HG03342 (cell line): ENCODE results near the gene PLAGL2.

Experiments used
- ATAC-seq: cut with Tn5 transposase; IDR thresholded peaks from one replicate; pipeline ENCODE4 v1.9.1; 2021; ENCODE audit warnings: mild to moderate bottlenecking, moderate library complexity; ENCODE audit not compliant: unreplicated experiment

PLAGL2 gene

GRCh38 chr20:32231245-32231644 is 23.7 kb upstream of the PLAGL2 start:
- no peak for ATAC-seq

GRCh38 chr20:32230707-32231106 is 23.2 kb upstream of the PLAGL2 start:
- ATAC-seq: no peak

GRCh38 chr20:32229251-32229747 is 21.8 kb upstream of the PLAGL2 start:
- ATAC-seq: no peak

- no peak for ATAC-seq
Measured at GRCh38 chr20:32227744-32228688, 20.5 kb upstream of the PLAGL2 start.

GRCh38 chr20:32227306-32227705 is 19.8 kb upstream of the PLAGL2 start:
- ATAC-seq: no peak

GRCh38 chr20:32226391-32226790 is 18.8 kb upstream of the PLAGL2 start:
- no peak for ATAC-seq

- ATAC-seq: no peak
Measured at GRCh38 chr20:32224463-32224862, 16.9 kb upstream of the PLAGL2 start.

- ATAC-seq: no peak
Measured at GRCh38 chr20:32218156-32218900, 10.8 kb upstream of the PLAGL2 start.

GRCh38 chr20:32216179-32217142 is 8.9 kb upstream of the PLAGL2 start:
- ATAC-seq: no peak

GRCh38 chr20:32215729-32216128 is 8.2 kb upstream of the PLAGL2 start:
- no peak for ATAC-seq

- no peak for ATAC-seq
Measured at GRCh38 chr20:32215147-32215546, 7.6 kb upstream of the PLAGL2 start.

- ATAC-seq: no peak
Measured at GRCh38 chr20:32213870-32214269, 6.3 kb upstream of the PLAGL2 start.

GRCh38 chr20:32209850-32210605 is 2.5 kb upstream of the PLAGL2 start:
- no peak for ATAC-seq

GRCh38 chr20:32208499-32209154 is 1.1 kb upstream of the PLAGL2 start:
- no peak for ATAC-seq

GRCh38 chr20:32206760-32207625 is 550 bp downstream of the PLAGL2 start:
- no peak for ATAC-seq

- no peak for ATAC-seq
Measured at GRCh38 chr20:32205843-32206759, 1.4 kb downstream of the PLAGL2 start.

GRCh38 chr20:32205110-32205842 is 2.3 kb downstream of the PLAGL2 start:
- no peak for ATAC-seq
